ENCODE results near the gene FUZ.

GRCh38 chr19:49857838-49858087 lies 44.7 kb upstream of the FUZ start:
- no peak for TF ChIP-seq CTCF (IDR thresholded peaks at IDR 0.05; ENCODE audit: insufficient read depth, low read length, poor library complexity, severe bottlenecking)
- TF ChIP-seq EZH2phosphoT487 (conservative IDR thresholded peaks at IDR 0.05; ENCODE audit: low read length): no peak
